Erythroblast (primary cell): ENCODE results near the gene L3MBTL4.

Experiments
- GATA1 ChIP-seq: IDR thresholded peaks from 2 replicates; pipeline ENCODE4 v1.6.1; 2011; ENCODE audit warnings: low read depth, mild to moderate bottlenecking, control low read depth, low read length, moderate library complexity
- POLR2A ChIP-seq: IDR thresholded peaks from 2 replicates; pipeline ENCODE4 v1.6.1; 2011; ENCODE audit warnings: mild to moderate bottlenecking, low read length

DNA sequence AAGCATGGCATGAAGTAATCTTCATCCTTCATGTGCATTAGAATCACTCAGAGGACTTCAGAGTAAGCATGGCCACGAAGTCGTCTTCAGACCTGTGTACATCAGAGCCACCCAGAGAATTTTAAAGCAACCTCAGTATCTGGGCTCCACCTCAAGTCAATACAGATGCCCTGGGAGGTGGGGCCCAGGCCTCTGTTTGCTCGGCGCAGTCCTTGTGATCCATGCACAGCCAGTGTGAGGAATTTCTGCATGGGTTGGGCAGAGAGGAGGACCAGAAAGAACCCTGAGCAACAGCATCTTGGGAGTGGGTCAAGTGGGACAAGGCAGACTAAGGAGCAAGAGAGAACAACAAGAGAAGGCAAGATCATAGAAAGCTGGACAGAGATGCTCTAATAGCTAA lies 299.0 kb downstream of the L3MBTL4 start:
- TF ChIP-seq POLR2A (no peak), GATA1 (no peak)
